ENCODE data around the gene FGR. TPM values are rescaled to one million over a fixed set of nuclear protein-coding genes. Genes with fewer than 3 reads are reported as not detected.
A peak's percentile ranks its signal among the peaks of the same experiment; 100 is the strongest.
"Not testable (repeated sequence)": the region's sequence is repeated elsewhere in the genome, so short reads cannot be mapped to it uniquely, and the experiment has no call there.

FGR gene
- total RNA-seq, 1 donor from 2014 or later, result 0.21 TPM

DNA sequence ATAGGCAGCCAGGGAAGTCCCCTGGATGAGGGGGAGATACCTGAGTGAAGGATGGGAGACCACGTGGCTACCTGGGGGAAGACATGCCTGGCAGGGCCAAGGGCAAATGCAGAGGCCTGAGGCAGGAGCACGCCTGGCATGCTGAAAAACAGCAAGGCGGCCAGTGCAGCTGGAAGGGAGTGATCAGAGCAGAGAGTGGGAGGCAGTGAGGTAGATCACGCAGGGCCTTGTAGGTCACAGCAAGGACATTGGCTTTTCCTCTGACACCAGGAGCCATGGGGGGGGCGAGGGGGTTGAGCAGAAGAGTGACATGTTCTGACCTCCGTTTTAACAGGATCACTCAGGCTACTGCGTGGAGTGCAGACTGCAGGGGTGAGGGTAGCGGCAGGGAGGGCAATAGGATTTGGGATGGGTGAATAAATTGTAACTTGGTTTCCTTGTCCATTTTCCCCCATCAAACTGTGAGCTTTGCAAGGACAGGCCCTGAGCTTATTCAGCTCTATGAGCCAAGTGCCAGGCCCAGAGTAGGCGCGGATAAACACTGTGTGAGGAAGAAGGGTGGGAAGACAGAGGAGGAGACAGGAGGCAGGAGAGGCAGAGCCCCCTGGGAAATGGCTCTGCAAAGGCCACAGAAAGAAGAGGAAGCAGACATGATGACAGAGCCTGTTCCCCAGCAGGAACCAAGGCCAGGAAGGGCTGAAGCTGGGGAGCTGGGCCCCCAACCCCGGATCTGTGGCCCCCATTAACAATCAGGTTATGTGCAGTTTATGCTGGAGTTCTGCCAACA, 20.4 kb upstream of the FGR start:
- Mint-ChIP-seq H3K9me3 (no peaks in the 10 kb centered on the region), H3K27me3 (ENCODE audit: insufficient read depth) (no peaks in the 10 kb centered on the region), H3K27ac (peak overlapping the region; percentile 56), H3K36me3 (ENCODE audit: low read depth) (peaks cover 2% of the 10 kb centered on the region), H3K4me3 (no peak overlapping the region), H3K4me1 (ENCODE audit: low read depth) (peaks cover 53% of the 10 kb centered on the region)
- intact Hi-C loops (cut with micrococcal nuclease), result no loop called here
- DNase-seq (ENCODE audit: low spot score), result no peak

DNA sequence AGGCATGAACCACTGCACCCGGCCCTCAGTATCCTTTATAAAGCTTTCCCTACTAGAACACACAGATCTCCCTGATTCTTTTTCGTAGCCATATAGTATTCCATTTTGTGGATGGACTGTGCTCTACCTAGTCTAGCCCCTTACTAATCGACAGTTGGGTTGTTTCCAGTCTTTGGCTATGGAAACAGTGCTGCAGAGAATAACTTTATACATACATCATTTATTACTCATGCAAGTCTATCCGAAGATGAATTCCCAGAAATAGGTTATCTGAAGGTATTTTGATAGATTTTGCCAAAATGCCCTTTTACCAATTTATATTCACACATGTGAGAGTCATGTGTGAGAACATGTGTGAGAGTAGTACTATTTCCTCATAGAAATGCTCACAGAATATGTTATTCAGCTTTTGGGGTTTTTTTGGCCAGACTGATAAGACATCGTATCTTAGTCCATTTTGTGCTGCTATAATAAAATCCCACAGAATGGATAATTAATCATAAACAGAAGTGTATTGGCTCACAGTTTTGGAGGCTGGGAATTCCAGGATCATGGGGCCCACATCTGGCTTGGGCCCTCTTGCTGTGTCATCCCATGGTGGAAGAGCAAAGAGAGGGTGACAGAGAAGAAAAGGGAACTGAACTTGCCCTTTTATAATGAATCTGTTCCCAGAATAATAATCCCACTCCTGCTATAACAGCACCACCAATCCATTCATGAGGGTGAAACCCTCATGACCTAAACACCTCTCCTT, 17.3 kb upstream of the FGR start:
- no peak for DNase-seq (ENCODE audit: low spot score)
- no peaks in the 10 kb centered on the region for H3K9me3 Mint-ChIP-seq
- H3K27me3 Mint-ChIP-seq (ENCODE audit: insufficient read depth), result no peaks in the 10 kb centered on the region
- no peak overlapping the region for H3K4me3 Mint-ChIP-seq
- intact Hi-C loops (cut with micrococcal nuclease), result no loop called here
- H3K36me3 Mint-ChIP-seq (ENCODE audit: low read depth), result peaks cover 2% of the 10 kb centered on the region
- H3K27ac Mint-ChIP-seq, result peak overlapping the region; percentile 81
- H3K4me1 Mint-ChIP-seq (ENCODE audit: low read depth), result peaks cover 44% of the 10 kb centered on the region

DNA sequence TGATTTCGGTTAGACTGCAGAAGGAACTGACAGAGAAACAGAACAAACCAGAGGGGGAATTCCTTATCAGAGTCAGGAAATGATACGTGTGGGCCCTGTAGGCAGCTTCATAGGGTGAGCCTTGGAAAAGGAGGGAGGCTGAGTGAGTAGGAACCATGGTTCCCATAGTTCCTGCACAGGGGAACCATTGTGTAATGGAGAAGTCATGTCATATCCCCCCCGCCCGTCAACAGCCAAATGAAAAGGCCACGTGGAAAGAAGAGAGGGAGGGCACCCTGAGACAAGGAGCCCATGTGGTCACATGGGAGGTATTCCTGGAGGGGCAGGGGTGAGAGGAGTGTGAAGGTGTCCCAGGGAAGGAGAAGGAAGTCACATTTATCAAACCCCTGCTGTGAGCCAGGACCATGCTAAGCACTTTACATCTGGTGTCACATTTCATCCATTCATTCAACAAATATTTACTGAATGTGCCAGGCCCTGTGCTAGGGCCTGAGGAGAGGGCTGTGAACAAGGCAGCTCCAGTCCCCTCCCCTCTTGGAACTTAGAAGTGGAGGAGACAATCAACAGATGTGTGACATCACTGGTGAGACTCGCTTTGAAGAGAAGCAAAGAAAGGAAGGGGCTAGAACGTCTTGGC, 15.7 kb upstream of the FGR start:
- intact Hi-C loops (cut with micrococcal nuclease), result loop anchor here (1.0 kb wide), 1 partner anchor 9 kb away; no protein-coding TSS in a partner anchor
- Mint-ChIP-seq H3K4me3 (peak overlapping the region; percentile 3), H3K4me1 (ENCODE audit: low read depth) (peaks cover 32% of the 10 kb centered on the region), H3K36me3 (ENCODE audit: low read depth) (peaks cover 2% of the 10 kb centered on the region), H3K27ac (peak overlapping the region; percentile 96), H3K9me3 (no peaks in the 10 kb centered on the region), H3K27me3 (ENCODE audit: insufficient read depth) (no peaks in the 10 kb centered on the region)
- no peak for DNase-seq (ENCODE audit: low spot score)

DNA sequence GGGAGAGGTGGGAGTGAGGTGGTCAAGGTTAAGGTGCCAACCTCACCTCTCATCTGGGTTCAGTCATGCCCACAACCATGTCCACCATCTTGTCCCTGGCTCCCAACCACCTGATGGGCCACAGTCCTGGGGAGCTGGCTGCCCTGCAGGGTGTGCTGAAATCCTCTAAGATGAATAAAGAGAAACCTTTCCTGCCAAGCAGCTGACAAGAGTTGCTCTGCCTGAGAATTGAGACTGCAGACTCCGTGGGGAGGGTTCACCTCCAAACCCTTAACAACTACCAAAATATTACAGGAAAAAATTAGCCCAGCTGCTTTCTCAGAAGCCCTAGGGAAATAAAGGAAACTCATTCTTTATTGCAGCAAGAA, 15.2 kb upstream of the FGR start:
- Mint-ChIP-seq H3K4me3 (peak overlapping the region; percentile 3), H3K27me3 (ENCODE audit: insufficient read depth) (no peaks in the 10 kb centered on the region), H3K36me3 (ENCODE audit: low read depth) (peaks cover 2% of the 10 kb centered on the region), H3K4me1 (ENCODE audit: low read depth) (peaks cover 26% of the 10 kb centered on the region), H3K9me3 (no peaks in the 10 kb centered on the region), H3K27ac (peak overlapping the region; percentile 96)
- intact Hi-C loops (cut with micrococcal nuclease), result loop anchor here (1.0 kb wide), 1 partner anchor 9 kb away; no protein-coding TSS in a partner anchor
- no peak for DNase-seq (ENCODE audit: low spot score)

DNA sequence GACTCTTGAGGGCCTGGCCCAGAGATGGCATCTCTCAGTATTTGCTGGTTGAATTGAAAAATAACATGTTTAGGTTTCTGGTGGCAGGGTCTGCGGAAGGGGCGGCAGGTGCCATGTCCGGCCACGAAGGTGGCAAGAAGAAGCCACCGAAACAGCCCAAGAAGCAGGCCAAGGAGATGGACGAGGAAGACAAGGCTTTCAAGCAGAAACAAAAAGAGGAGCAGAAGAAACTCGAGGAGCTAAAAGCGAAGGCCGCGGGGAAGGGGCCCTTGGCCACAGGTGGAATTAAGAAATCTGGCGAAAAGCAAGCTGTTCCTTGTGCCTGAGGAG, 14.3 kb upstream of the FGR start:
- Mint-ChIP-seq H3K4me3 (no peak overlapping the region), H3K27me3 (ENCODE audit: insufficient read depth) (no peaks in the 10 kb centered on the region), H3K36me3 (ENCODE audit: low read depth) (peaks cover 2% of the 10 kb centered on the region), H3K4me1 (ENCODE audit: low read depth) (peaks cover 27% of the 10 kb centered on the region), H3K27ac (no peak overlapping the region), H3K9me3 (no peaks in the 10 kb centered on the region)
- intact Hi-C loops (cut with micrococcal nuclease), result no loop called here
- no peak for DNase-seq (ENCODE audit: low spot score)

DNA sequence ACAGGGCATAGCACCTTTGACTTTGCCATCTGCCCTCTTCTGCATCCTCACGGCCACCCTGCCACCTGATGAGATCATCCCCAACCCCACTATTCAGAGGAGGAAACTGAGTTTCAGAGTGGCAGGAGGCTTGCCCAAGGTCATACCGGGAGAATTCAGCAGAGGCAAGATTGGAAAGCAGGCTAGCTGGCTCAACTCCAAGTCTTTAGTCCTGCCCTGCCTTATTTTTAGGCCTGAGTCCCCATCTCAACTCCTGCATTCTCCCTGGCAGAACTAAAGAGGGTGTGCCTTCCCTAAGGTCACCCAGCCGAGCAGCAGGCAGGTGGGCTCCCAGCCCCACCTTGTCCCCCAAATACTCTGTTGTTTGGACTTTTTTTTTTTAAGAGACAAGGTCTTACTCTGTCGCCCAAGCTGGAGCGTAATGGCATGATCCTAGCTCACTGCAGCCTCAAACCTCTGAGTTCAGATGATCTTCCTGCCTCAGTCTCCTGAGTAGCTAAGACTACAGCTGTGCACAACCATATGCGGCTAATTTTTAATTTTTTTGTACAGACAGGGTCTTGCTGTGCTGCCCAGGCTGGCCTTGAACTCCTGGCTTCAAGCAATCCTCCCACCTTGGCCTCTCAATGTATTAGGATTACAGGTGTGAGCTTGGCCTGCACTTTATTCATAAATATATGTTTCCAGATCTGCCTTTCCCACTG, 13.8 kb upstream of the FGR start:
- Mint-ChIP-seq H3K4me1 (ENCODE audit: low read depth) (peaks cover 32% of the 10 kb centered on the region), H3K36me3 (ENCODE audit: low read depth) (peaks cover 2% of the 10 kb centered on the region), H3K27ac (no peak overlapping the region), H3K4me3 (no peak overlapping the region), H3K27me3 (ENCODE audit: insufficient read depth) (no peaks in the 10 kb centered on the region), H3K9me3 (no peaks in the 10 kb centered on the region)
- intact Hi-C loops (cut with micrococcal nuclease), result no loop called here
- DNase-seq (ENCODE audit: low spot score), result no peak

DNA sequence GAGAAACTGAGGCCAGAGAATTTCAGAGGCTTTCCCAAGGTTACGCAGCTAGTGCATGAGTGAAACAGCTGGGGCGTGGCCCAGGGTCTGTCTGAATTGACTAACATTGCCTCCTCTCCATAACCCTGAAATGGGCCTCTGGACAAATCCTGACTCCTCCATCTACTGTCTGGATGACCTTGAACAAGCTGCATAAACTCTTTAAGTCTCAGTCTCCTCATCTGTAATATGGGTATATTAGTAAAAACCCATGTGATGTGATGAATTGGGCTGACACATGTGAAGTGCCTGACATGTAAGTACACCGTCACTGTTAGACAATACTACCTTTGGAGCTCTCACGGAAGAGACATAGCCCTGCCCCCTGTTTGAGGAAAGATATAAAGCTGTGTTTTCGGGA, 12.3 kb upstream of the FGR start:
- intact Hi-C loops (cut with micrococcal nuclease), result no loop called here
- Mint-ChIP-seq H3K4me1 (ENCODE audit: low read depth) (peaks cover 37% of the 10 kb centered on the region), H3K4me3 (no peak overlapping the region), H3K27ac (peak overlapping the region; percentile 49), H3K27me3 (ENCODE audit: insufficient read depth) (no peaks in the 10 kb centered on the region), H3K36me3 (ENCODE audit: low read depth) (peaks cover 2% of the 10 kb centered on the region), H3K9me3 (no peaks in the 10 kb centered on the region)
- no peak for DNase-seq (ENCODE audit: low spot score)

DNA sequence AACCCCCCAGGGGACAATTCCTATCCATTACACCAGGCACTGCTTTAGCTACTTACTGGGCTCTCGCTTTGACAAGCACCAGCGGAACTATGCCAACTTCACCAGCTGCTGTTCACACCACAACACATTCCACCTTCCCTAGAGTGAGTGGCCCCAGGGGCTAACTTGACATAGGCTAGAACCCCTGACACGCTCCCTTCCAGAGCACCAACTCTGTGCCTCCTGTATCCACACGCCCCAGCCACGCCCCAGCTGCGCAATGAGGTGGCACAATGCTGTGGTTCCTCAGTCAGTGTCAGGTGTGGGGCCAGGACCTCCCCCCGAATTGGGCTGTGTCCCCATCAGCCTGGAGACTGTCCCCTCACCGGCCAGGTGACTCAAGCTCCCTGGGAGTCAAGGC, 11.7 kb upstream of the FGR start:
- Mint-ChIP-seq H3K27ac (no peak overlapping the region), H3K36me3 (ENCODE audit: low read depth) (peaks cover 2% of the 10 kb centered on the region), H3K4me3 (no peak overlapping the region), H3K9me3 (no peaks in the 10 kb centered on the region), H3K27me3 (ENCODE audit: insufficient read depth) (no peaks in the 10 kb centered on the region), H3K4me1 (ENCODE audit: low read depth) (peaks cover 37% of the 10 kb centered on the region)
- DNase-seq (ENCODE audit: low spot score), result no peak
- intact Hi-C loops (cut with micrococcal nuclease), result no loop called here

DNA sequence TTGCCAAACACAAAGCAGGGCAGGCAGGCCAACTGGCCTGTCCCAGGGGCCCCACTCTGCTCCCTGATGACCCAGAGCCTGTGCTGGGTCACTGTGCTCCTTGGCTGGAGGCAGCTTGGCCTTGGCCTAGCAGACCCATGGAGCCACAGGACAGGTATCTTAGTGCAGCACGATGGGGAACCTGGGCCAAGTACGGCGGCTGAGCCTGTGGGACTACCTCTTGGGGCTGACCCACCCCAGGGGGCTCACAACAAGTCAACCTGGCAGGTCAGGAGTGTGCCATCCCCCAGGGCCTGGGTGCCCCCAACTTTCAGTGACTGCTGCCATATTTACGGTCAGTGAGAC, 10.1 kb upstream of the FGR start:
- Mint-ChIP-seq H3K27me3 (ENCODE audit: insufficient read depth) (no peaks in the 10 kb centered on the region), H3K9me3 (no peaks in the 10 kb centered on the region), H3K36me3 (ENCODE audit: low read depth) (no peaks in the 10 kb centered on the region), H3K27ac (no peak overlapping the region), H3K4me1 (ENCODE audit: low read depth) (peaks cover 25% of the 10 kb centered on the region), H3K4me3 (no peak overlapping the region)
- no peak for DNase-seq (ENCODE audit: low spot score)
- intact Hi-C loops (cut with micrococcal nuclease), result no loop called here

DNA sequence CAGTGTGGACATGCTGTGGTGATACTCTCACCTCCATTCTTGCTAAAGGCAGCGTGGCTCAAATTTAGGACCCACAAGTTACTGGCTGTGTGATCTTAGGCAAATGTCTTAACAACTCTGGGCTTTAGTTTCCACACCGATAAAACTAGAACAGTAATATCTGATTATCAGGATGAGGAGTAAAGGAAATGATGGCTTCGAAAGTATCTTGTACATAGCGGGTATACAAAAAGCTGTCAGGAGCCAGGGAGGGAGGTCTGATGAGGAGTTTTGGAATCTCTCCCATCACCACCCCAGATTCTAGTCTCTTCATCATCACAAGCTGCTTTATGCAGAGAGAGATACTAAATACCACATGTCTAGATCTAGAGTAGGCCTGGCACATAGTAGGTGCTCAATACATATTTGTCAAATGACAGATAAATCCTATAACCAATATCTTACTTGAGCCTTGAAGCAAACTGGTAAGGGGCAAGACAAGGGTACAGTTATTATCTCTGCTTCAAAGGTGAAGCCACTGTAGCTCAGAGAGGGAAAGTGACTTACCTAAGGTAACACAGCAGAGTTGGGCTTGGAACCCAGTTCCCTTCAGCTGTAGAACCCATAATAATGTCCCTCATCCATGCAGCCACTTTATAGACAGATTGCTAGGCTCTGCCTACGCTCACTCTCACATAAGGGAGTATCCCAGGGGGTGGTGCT, 9.5 kb upstream of the FGR start:
- no peak for DNase-seq (ENCODE audit: low spot score)
- Mint-ChIP-seq H3K27me3 (ENCODE audit: insufficient read depth) (no peaks in the 10 kb centered on the region), H3K27ac (no peak overlapping the region), H3K36me3 (ENCODE audit: low read depth) (no peaks in the 10 kb centered on the region), H3K4me3 (no peak overlapping the region), H3K9me3 (no peaks in the 10 kb centered on the region), H3K4me1 (ENCODE audit: low read depth) (peaks cover 20% of the 10 kb centered on the region)
- intact Hi-C loops (cut with micrococcal nuclease), result loop anchor here (1.0 kb wide), 1 partner anchor 19 kb away; no protein-coding TSS in a partner anchor

DNA sequence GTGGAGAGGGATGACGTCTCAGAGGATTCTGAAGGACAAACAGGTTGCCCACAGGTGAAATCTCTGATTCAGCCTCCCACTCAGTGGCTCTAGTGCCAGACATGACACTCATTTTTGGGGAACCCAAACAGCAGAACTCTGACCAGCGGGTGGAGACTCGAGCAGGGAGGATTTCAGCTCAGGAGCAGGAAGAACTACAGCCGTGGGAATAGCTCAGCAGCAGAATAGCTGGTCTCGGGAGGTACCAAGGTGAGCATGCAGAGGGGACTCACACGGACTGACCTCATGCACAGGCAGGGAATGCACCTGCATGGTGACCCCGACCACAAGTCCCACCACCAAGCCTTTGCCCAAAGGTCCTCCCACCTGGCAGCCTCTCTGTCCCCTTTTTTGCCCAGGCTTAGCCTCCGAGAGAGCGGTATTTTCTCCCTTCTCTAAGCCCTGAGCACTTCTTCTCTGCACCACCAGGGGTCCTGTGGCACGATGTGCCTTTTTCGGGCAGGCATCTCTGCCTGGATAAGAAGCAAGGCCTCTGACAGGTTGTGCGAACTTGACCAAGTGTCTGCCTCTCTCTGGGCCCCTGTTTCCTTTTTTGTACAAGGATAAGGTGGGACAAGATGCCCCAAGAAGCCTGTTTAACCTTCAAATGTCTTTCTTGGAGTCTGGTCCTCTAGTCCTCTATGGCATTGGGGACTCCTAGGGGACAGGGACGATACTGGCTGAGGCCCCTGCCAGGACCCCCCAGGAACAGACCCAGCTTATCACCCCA, 8.8 kb upstream of the FGR start:
- H3K36me3 Mint-ChIP-seq (ENCODE audit: low read depth), result no peaks in the 10 kb centered on the region
- H3K4me3 Mint-ChIP-seq, result no peak overlapping the region
- peak overlapping the region; percentile 44 for H3K27ac Mint-ChIP-seq
- DNase-seq (ENCODE audit: low spot score), result peak; percentile 59
- H3K27me3 Mint-ChIP-seq (ENCODE audit: insufficient read depth), result no peaks in the 10 kb centered on the region
- H3K9me3 Mint-ChIP-seq, result no peaks in the 10 kb centered on the region
- peaks cover 15% of the 10 kb centered on the region for H3K4me1 Mint-ChIP-seq (ENCODE audit: low read depth)
- intact Hi-C loops (cut with micrococcal nuclease), result loop anchor here (1.0 kb wide), 1 partner anchor 20 kb away; no protein-coding TSS in a partner anchor

DNA sequence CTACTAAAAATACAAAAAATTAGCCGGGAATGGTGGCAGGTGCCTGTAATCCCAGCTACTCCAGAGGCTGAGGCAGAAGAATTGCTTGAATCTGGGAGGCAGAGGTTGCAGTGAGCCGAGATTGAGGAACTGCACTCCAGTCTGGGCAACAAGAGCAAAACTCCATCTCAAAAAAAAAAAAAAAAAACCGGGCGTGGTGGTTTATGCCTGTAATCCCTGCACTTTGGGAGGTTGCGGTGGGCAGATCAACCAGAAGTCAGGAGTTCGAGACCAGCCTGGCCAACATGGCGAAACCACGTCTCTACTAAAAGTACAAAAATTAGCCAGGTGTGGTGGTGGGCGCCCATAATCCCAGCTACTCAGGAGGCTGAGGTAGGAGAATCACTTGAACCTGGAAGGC, 5.5 kb upstream of the FGR start:
- Mint-ChIP-seq H3K4me1 (ENCODE audit: low read depth) (peaks cover 34% of the 10 kb centered on the region), H3K27ac (peak overlapping the region; percentile 45)
- DNase-seq (ENCODE audit: low spot score); H3K4me3 Mint-ChIP-seq; H3K9me3 Mint-ChIP-seq; intact Hi-C loops (cut with micrococcal nuclease); H3K36me3 Mint-ChIP-seq (ENCODE audit: low read depth); H3K27me3 Mint-ChIP-seq (ENCODE audit: insufficient read depth): not testable (repeated sequence)

Measured in activated T-helper 1 cell treated with anti-CD3 and anti-CD28 coated beads, Interleukin-12 subunit alpha, Interleukin-12 subunit beta, Interleukin-2, Interleukin-4 antibody, amounts not matched to agents 30 ng/mL and 10 ng/mL and 1 ng/mL, durations not matched to agents 14 hours and 24 hours and 36 hours (primary cell).